GM12878 (cell line): Measurements from ENCODE around the gene NCF4. TPM values are rescaled to one million over a fixed set of nuclear protein-coding genes. Genes with fewer than 3 reads are reported as not detected.

Source experiments
- CBX5 ChIP-seq: sonication (generic); IDR thresholded peaks from 2 replicates; pipeline ENCODE4 v1.6.1; 2016; ENCODE audit warnings: low read depth, moderate library complexity, mild to moderate bottlenecking, inconsistent platforms
- CHD1 ChIP-seq: IDR thresholded peaks from 2 replicates; pipeline ENCODE4 v1.6.1; 2012; ENCODE audit warnings: low read depth, low read length, improper control_type of control experiment
- DPF2 ChIP-seq: fragments of 450-650 bp; IDR thresholded peaks from 2 replicates; pipeline ENCODE4 v1.6.1; 2017; ENCODE audit warnings: mild to moderate bottlenecking
- GATAD2B ChIP-seq: fragments of 450-650 bp; conservative IDR thresholded peaks from 2 replicates; pipeline ENCODE4 v1.6.1; 2017; ENCODE audit warnings: low read depth, mild to moderate bottlenecking, moderate library complexity
- HCFC1 ChIP-seq: fragments of 150-350 bp; IDR thresholded peaks from 2 replicates; pipeline ENCODE4 v1.6.1; 2014; ENCODE audit warnings: low read length
- KDM1A ChIP-seq: fragments of 200-600 bp; sonication (generic); IDR thresholded peaks from 2 replicates; pipeline ENCODE4 v1.6.1; 2016; ENCODE audit warnings: borderline replicate concordance
- MEF2B ChIP-seq: fragments of 450-650 bp; IDR thresholded peaks from 2 replicates; pipeline ENCODE4 v1.6.1; 2018; ENCODE audit warnings: mild to moderate bottlenecking, moderate library complexity; ENCODE audit not compliant: partially characterized antibody, poor library complexity, severe bottlenecking
- MTA3 ChIP-seq: IDR thresholded peaks from 2 replicates; pipeline ENCODE4 v1.6.1; 2012; ENCODE audit warnings: low read length, inconsistent platforms, borderline replicate concordance
- MYB ChIP-seq: fragments of 150-350 bp; IDR thresholded peaks from 2 replicates; pipeline ENCODE4 v1.6.1; 2014; ENCODE audit warnings: mild to moderate bottlenecking, low read depth, low read length, borderline replicate concordance
- NR2C1 ChIP-seq: fragments of 450-650 bp; IDR thresholded peaks from 2 replicates; pipeline ENCODE4 v1.6.1; 2017; ENCODE audit warnings: antibody characterized with exemption, mild to moderate bottlenecking, moderate library complexity
- NR2F1 ChIP-seq: fragments of 450-650 bp; conservative IDR thresholded peaks from 2 replicates; pipeline ENCODE4 v1.6.1; 2017; ENCODE audit warnings: mild to moderate bottlenecking
- POU2F2 ChIP-seq: IDR thresholded peaks from 3 replicates; pipeline ENCODE4 v1.6.1; 2011; ENCODE audit warnings: low read depth, mild to moderate bottlenecking, low read length, borderline replicate concordance
- PRDM15 ChIP-seq: fragments of 450-650 bp; formaldehyde crosslinking; IDR thresholded peaks from 2 replicates; pipeline ENCODE4 v1.4.0; 2020; ENCODE audit warnings: mild to moderate bottlenecking, moderate library complexity
- RAD21 ChIP-seq: IDR thresholded peaks from 2 replicates; pipeline ENCODE4 v1.6.1; 2011; ENCODE audit warnings: mild to moderate bottlenecking, low read depth, low read length, moderate library complexity; ENCODE audit not compliant: insufficient read depth
- RBBP5 ChIP-seq: fragments of 200-600 bp; sonication (generic); conservative IDR thresholded peaks from 2 replicates; pipeline ENCODE4 v1.6.1; 2016
- SMARCA5 ChIP-seq: fragments of 450-650 bp; IDR thresholded peaks from 2 replicates; pipeline ENCODE4 v1.6.1; 2017; ENCODE audit warnings: mild to moderate bottlenecking
- STAT1 ChIP-seq: fragments of 450-650 bp; conservative IDR thresholded peaks from 2 replicates; pipeline ENCODE4 v1.6.1; 2014; ENCODE audit warnings: antibody characterized with exemption, mild to moderate bottlenecking
- TBL1XR1 ChIP-seq: IDR thresholded peaks from 2 replicates; pipeline ENCODE4 v1.6.1; 2012; ENCODE audit warnings: low read depth, low read length, improper control_type of control experiment
- TCF12 ChIP-seq: IDR thresholded peaks from 2 replicates; pipeline ENCODE4 v1.6.1; 2011; ENCODE audit warnings: low read depth, mild to moderate bottlenecking, low read length
- USF1 ChIP-seq: IDR thresholded peaks from 2 replicates; pipeline ENCODE4 v1.6.1; 2011; ENCODE audit warnings: borderline replicate concordance, low read depth, mild to moderate bottlenecking, moderate library complexity, mixed read lengths, low read length; ENCODE audit not compliant: insufficient read depth; ENCODE audit errors: extremely low read length
- USF2 ChIP-seq: IDR thresholded peaks from 2 replicates; pipeline ENCODE4 v1.6.1; 2011; ENCODE audit warnings: low read depth, low read length, improper control_type of control experiment, borderline replicate concordance
- ZNF207 ChIP-seq: fragments of 450-650 bp; IDR thresholded peaks from 2 replicates; pipeline ENCODE4 v1.6.1; 2014; ENCODE audit warnings: antibody characterized with exemption, mild to moderate bottlenecking, borderline replicate concordance
- ZNF217 ChIP-seq: fragments of 450-650 bp; IDR thresholded peaks from 2 replicates; pipeline ENCODE4 v1.6.1; 2017; ENCODE audit warnings: antibody characterized with exemption, mild to moderate bottlenecking
- ZNF592 ChIP-seq: fragments of 450-650 bp; IDR thresholded peaks from 2 replicates; pipeline ENCODE4 v1.6.1; 2017; ENCODE audit warnings: mild to moderate bottlenecking, moderate library complexity
- polyA plus RNA-seq, 11 experiments: library from polyadenylated mRNA; depleted of rRNA in 4 of 11; unstranded in 6 of 11; stranded (reverse) in 5 of 11; fragments of >200 nt; fragmentation: Nextera tagmentation in 4 of 11; fragmentation: Illumina TruSeq in 1 of 11; extraction: Ambion mirVana in 4 of 11; extraction: Trizol in 1 of 11; gene quantifications; 1 replicate in 1 of 11; 2 replicates in 10 of 11; pipeline versions ENCODE4 v1.2.1 to v1.2.3, GENCODE V29; 2011 to 2016; ENCODE audit warnings: inconsistent platforms in 2 of 11, missing spikeins in 2 of 11, low read depth in 1 of 11
- total RNA-seq, 4 experiments: library from RNA; depleted of rRNA in 3 of 4; stranded (reverse); fragments of >200 nt in 3 of 4; fragmentation: Illumina TruSeq in 1 of 4; extraction: Trizol in 1 of 4; gene quantifications; 2 replicates each; pipeline versions ENCODE4 v1.2.1 to v1.2.3, GENCODE V29; 2013 to 2021

The NCF4 gene
- total and polyA plus RNA-seq, 10 of the 15 experiments (the other 5 are each of a cell fraction or from before 2014, with no cell fraction given), result 22.9 to 136 (median 72.5) TPM

GRCh38 chr22:36900880-36901279 is 40.1 kb downstream of the NCF4 start (continued):
- no peak for TF ChIP-seq PRDM15
- no peak for TF ChIP-seq ZNF217
- no peak for TF ChIP-seq KDM1A
- TF ChIP-seq MTA3, result no peak
- peak; percentile 87 for TF ChIP-seq MEF2B
- 0 out of 2 replicates have a peak, but pooled peaks have one; percentile 19 for TF ChIP-seq ZNF592
- no peak for TF ChIP-seq ZNF207
- TF ChIP-seq RBBP5, result no peak
- TF ChIP-seq CBX5, result no peak
- no peak for TF ChIP-seq CHD1
- peak; percentile 80 for TF ChIP-seq NR2F1
- no peak for TF ChIP-seq TBL1XR1
- no peak for TF ChIP-seq NR2C1
- TF ChIP-seq USF1, result no peak
- TF ChIP-seq POU2F2, result no peak
- 0 out of 2 replicates have a peak, but pooled peaks have one; percentile 5 for TF ChIP-seq GATAD2B
- TF ChIP-seq MYB, result no peak
- 0 out of 2 replicates have a peak, but pooled peaks have one; percentile 51 for TF ChIP-seq TCF12
- TF ChIP-seq RAD21, result no peak
- TF ChIP-seq STAT1, result no peak
- no peak for TF ChIP-seq HCFC1
- no peak for TF ChIP-seq DPF2
- peak; percentile 21 for TF ChIP-seq SMARCA5
- TF ChIP-seq USF2, result no peak
